Measurements from ENCODE around the gene CREB5. TPM values are rescaled to one million over a fixed set of nuclear protein-coding genes. Genes with fewer than 3 reads are reported as not detected.

Gene CREB5
- total RNA-seq, 4 donors from 2014 or later: 0.88 to 31.4 (median 15.9) TPM

GRCh38 chr7:28767356-28767755 lies 355.0 kb downstream of the CREB5 start:
- Histone ChIP-seq H3K27me3 (no peaks in the 10 kb centered on the region), H3K9me3 (no peaks in the 10 kb centered on the region), H3K27ac (no peak overlapping the region), H3K36me3 (no peaks in the 10 kb centered on the region), H3K4me1 (no peaks in the 10 kb centered on the region), H3K4me3 (no peak overlapping the region)
- DNase-seq: no peak
- no peak for TF ChIP-seq CTCF (IDR thresholded peaks at IDR 0.05)

GRCh38 chr7:28768577-28769147 lies 356.3 kb downstream of the CREB5 start:
- no peak for DNase-seq
- no peak for TF ChIP-seq CTCF (IDR thresholded peaks at IDR 0.05)
- no peak for TF ChIP-seq POLR2A (IDR thresholded peaks at IDR 0.05)

GRCh38 chr7:28771906-28772622 lies 359.7 kb downstream of the CREB5 start:
- no peaks in the 10 kb centered on the region for H3K9me3 ChIP-seq
- no peak for TF ChIP-seq POLR2A (IDR thresholded peaks at IDR 0.05)
- no peak for TF ChIP-seq CTCF (IDR thresholded peaks at IDR 0.05)
- H3K4me1 ChIP-seq: no peaks in the 10 kb centered on the region
- no peaks in the 10 kb centered on the region for H3K36me3 ChIP-seq
- H3K4me3 ChIP-seq: no peak overlapping the region
- H3K27ac ChIP-seq: no peak overlapping the region
- DNase-seq: no peak
- H3K27me3 ChIP-seq: no peaks in the 10 kb centered on the region

More at GRCh38 chr7:28768577-28769147, 356.3 kb downstream of the CREB5 start:
- Histone ChIP-seq H3K4me3 (no peak overlapping the region), H3K36me3 (no peaks in the 10 kb centered on the region), H3K27me3 (no peaks in the 10 kb centered on the region), H3K4me1 (no peaks in the 10 kb centered on the region), H3K27ac (no peak overlapping the region), H3K9me3 (no peaks in the 10 kb centered on the region)

GRCh38 chr7:28773423-28774145 lies 361.3 kb downstream of the CREB5 start:
- Histone ChIP-seq H3K27me3 (no peaks in the 10 kb centered on the region), H3K4me1 (no peaks in the 10 kb centered on the region), H3K9me3 (no peaks in the 10 kb centered on the region), H3K4me3 (no peak overlapping the region), H3K27ac (no peak overlapping the region), H3K36me3 (no peaks in the 10 kb centered on the region)
- TF ChIP-seq POLR2A (IDR thresholded peaks at IDR 0.05) (no peak), CTCF (IDR thresholded peaks at IDR 0.05) (no peak)
- DNase-seq: no peak

- no peak overlapping the region for H3K27ac ChIP-seq
- H3K4me1 ChIP-seq: no peaks in the 10 kb centered on the region
- no peaks in the 10 kb centered on the region for H3K9me3 ChIP-seq
- no peak overlapping the region for H3K4me3 ChIP-seq
- no peak for DNase-seq
- H3K36me3 ChIP-seq: no peaks in the 10 kb centered on the region
- TF ChIP-seq CTCF (IDR thresholded peaks at IDR 0.05) (no peak), POLR2A (IDR thresholded peaks at IDR 0.05) (no peak)
- H3K27me3 ChIP-seq: no peaks in the 10 kb centered on the region
Observed at GRCh38 chr7:28774261-28774988, 362.1 kb downstream of the CREB5 start.
